Activated T-helper 17 cell treated with anti-CD3 and anti-CD28 coated beads, Interleukin-2, amount 50 U/mL, for 72 hours (primary cell): ENCODE results near the gene TCAF1. TPM values are rescaled to one million over a fixed set of nuclear protein-coding genes. Genes with fewer than 3 reads are reported as not detected.
"Not testable (repeated sequence)": the region's sequence is repeated elsewhere in the genome, so short reads cannot be mapped to it uniquely, and the experiment has no call there.

Experiments used
- ATAC-seq: fragments of 150-1000 bp; cut with Tn5 transposase; replicated peaks from 2 replicates; pipeline ENCODE4 v1.10.0; 2021; ENCODE audit warnings: mild to moderate bottlenecking, moderate library complexity
- H3K27ac Mint-ChIP-seq: one replicate; pipeline ENCODE4 v1.8.0; 2022; ENCODE audit warnings: mixed read lengths
- H3K27me3 Mint-ChIP-seq: one replicate; pipeline ENCODE4 v1.8.0; 2022; ENCODE audit warnings: mixed read lengths
- H3K36me3 Mint-ChIP-seq: one replicate; pipeline ENCODE4 v1.8.0; 2022; ENCODE audit warnings: low read depth, mild to moderate bottlenecking, mixed read lengths
- H3K4me1 Mint-ChIP-seq: one replicate; pipeline ENCODE4 v1.8.0; 2022; ENCODE audit warnings: mixed read lengths
- H3K4me3 Mint-ChIP-seq: one replicate; pipeline ENCODE4 v1.8.0; 2022; ENCODE audit warnings: mild to moderate bottlenecking, mixed read lengths
- H3K9me3 Mint-ChIP-seq: one replicate; pipeline ENCODE4 v1.8.0; 2022; ENCODE audit warnings: mixed read lengths
- total RNA-seq, 2 donors: library from RNA; stranded (reverse); gene quantifications; one replicate each; pipeline ENCODE4 v1.2.3, GENCODE V29; 2022

The TCAF1 gene
- total RNA-seq, 2 donors from 2014 or later, result 19.2 to 48.0 TPM

- H3K4me1 Mint-ChIP-seq, result no peaks in the 10 kb centered on the region
- peaks cover 20% of the 10 kb centered on the region for H3K36me3 Mint-ChIP-seq
- no peak overlapping the region for H3K4me3 Mint-ChIP-seq
- no peak for ATAC-seq
- peaks cover 3% of the 10 kb centered on the region for H3K9me3 Mint-ChIP-seq
- H3K27ac Mint-ChIP-seq, result no peak overlapping the region
- peaks cover 18% of the 10 kb centered on the region for H3K27me3 Mint-ChIP-seq
Observed at GRCh38 chr7:143890558-143890957, 11.4 kb downstream of the TCAF1 start.

GRCh38 chr7:143889068-143889467 is 12.9 kb downstream of the TCAF1 start:
- ATAC-seq, result no peak
- Mint-ChIP-seq H3K4me1 (no peaks in the 10 kb centered on the region), H3K27me3 (peaks cover 21% of the 10 kb centered on the region), H3K36me3 (peaks cover 20% of the 10 kb centered on the region), H3K9me3 (peaks cover 3% of the 10 kb centered on the region), H3K27ac (no peak overlapping the region), H3K4me3 (no peak overlapping the region)

DNA sequence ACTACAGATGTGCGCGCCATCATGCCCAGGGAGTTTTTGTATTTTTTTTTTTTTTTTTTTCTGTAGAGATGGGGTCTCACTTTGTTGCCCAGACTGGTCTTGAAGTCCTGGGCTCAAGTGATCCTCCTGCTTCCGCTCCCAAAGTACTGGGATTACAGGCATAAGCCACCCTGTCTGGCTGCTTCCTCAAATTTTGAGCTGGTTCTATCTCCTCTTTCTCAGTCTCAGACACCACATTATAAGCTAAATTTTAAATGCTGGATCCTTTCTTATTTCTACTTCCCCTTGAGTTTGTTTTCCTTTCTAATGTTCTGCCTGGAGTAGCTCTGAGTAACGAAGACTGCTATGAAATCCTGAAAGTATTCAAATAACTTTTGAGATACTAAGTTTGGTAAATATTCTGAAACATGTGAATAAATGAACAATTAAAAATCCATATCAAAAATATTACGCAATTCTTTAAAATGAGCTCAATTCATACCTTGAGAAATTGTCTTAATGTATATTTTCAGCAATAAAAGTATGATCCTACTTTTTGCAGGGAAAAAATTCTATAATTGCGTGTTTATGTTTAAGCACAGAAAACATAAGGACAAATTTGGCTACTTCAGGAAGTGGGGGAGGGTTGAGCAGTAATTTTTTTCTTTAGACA is 15.0 kb downstream of the TCAF1 start:
- Mint-ChIP-seq H3K27me3 (peaks cover 32% of the 10 kb centered on the region), H3K9me3 (peaks cover 3% of the 10 kb centered on the region), H3K27ac (no peak overlapping the region), H3K4me1 (peaks cover 8% of the 10 kb centered on the region), H3K4me3 (no peak overlapping the region), H3K36me3 (peaks cover 20% of the 10 kb centered on the region)
- ATAC-seq, result no peak

DNA sequence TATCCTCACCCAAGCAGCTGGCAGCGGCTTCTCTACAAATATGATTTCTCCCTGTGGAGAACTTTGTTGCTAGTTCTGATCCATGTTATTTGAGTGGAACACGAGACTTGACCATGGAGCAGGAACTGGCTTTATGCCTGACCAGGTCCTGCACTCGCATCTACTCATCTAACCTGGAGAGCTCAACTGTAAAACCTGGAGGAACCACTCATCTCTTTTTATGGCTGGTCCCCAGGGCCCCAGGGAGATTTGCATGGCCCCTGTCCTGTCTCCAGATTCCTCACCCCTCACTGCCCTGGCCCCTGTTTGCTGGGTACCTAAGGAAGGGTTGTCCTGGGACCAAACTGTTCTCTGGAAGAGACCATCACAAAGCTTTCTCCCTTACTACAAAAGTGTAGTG is 16.0 kb downstream of the TCAF1 start:
- peaks cover 20% of the 10 kb centered on the region for H3K36me3 Mint-ChIP-seq
- peaks cover 3% of the 10 kb centered on the region for H3K9me3 Mint-ChIP-seq
- no peak for ATAC-seq
- no peak overlapping the region for H3K27ac Mint-ChIP-seq
- H3K27me3 Mint-ChIP-seq, result peaks cover 32% of the 10 kb centered on the region
- no peak overlapping the region for H3K4me3 Mint-ChIP-seq
- peaks cover 8% of the 10 kb centered on the region for H3K4me1 Mint-ChIP-seq

DNA sequence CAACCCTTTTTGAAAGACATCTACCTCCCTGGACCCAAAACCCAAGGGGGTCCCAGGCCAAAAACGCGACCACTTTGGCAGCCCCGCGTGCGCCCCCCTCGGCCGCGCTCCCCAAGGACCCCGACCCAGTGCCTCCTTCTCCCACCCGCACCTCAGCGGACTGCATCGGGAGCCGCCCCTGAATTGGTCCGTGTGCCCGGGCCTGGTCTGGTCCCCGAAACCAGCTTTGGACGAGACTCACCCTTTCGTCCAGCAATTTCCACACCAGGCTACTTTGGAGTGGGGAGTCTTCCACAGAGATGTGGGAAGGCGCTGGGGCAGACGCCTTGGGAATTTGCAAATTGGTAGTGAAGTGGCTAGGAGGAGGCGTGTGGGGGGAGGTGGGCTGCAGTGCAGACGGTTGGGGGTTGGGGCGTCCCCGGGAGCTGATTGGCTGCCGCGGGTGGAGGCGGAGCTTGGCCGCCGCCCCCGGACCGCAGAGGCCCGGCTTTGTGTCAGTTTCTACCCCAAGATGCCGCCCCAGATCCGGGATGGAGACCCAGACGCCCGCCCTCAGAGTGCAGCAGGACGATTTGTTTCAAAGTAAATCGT is 16.9 kb downstream of the TCAF1 start:
- ATAC-seq, result no peak
- peaks cover 8% of the 10 kb centered on the region for H3K4me1 Mint-ChIP-seq
- no peak overlapping the region for H3K27ac Mint-ChIP-seq
- peaks cover 20% of the 10 kb centered on the region for H3K36me3 Mint-ChIP-seq
- peaks cover 32% of the 10 kb centered on the region for H3K27me3 Mint-ChIP-seq
- H3K9me3 Mint-ChIP-seq, result peaks cover 3% of the 10 kb centered on the region
- H3K4me3 Mint-ChIP-seq, result no peak overlapping the region

DNA sequence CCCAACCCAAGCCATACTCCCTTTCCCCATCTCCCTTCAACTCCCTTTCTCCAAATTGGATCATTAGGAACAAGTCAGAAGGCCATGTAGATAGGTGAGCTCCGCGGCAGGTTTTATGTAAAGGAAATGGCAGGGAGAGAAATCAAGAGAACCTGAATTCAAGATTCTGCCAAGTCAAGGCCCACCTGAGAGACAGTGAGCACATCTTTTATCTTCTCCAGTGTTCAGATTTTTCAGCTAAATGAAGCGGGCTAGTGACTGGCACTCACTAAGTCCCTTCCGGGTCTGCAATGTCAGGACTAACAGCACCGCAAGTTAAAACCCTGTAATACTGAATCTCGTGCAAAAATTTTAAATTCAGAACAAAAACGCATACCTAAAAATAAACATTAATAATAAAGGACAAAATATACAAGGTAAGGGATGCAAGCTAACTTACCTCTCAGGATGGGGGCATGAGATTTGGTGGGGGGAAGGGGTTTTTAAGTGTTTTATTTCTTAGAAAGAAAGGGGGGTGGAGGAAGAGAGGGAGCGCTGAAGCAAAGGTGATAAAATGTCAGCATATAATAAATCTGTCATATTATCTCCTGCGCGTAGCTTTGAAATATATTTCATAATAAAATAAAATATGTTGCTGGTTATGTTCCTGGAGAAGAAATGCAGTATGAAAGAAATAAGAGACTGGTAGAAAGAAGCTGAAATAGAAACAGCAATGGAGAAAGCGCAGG is 17.6 kb downstream of the TCAF1 start:
- no peak for ATAC-seq
- peaks cover 16% of the 10 kb centered on the region for H3K36me3 Mint-ChIP-seq
- peak overlapping the region; percentile 26 for H3K4me3 Mint-ChIP-seq
- H3K27ac Mint-ChIP-seq, result no peak overlapping the region
- peaks cover 32% of the 10 kb centered on the region for H3K27me3 Mint-ChIP-seq
- H3K4me1 Mint-ChIP-seq, result peaks cover 8% of the 10 kb centered on the region
- H3K9me3 Mint-ChIP-seq, result peaks cover 3% of the 10 kb centered on the region

DNA sequence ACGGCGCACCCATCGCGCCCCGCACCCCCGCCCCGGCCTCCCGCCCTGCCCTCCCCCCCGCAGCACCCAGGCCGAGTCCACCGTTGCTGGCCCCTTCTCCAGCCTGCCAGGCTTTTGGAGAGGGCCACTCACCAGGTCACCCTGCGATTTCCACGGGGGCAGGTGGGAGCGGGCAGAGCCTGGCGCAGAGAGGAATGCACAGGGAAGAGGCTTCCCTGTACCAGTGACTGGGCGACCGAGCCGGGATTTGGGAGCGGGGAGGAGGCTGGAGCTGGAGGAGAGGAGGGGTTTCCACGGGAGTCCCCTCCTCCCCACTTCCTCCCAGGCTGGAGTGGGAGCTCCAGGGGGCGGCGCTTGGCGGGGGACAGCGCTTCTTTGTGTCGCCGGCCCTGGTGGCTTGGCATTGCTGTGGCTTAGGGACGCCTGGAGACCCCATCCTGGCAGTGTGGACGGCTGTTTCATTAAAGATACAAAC is 19.3 kb downstream of the TCAF1 start:
- H3K9me3 Mint-ChIP-seq, result no peaks in the 10 kb centered on the region
- no peaks in the 10 kb centered on the region for H3K36me3 Mint-ChIP-seq
- H3K4me1 Mint-ChIP-seq, result peaks cover 8% of the 10 kb centered on the region
- H3K27ac Mint-ChIP-seq, result no peak overlapping the region
- H3K4me3 Mint-ChIP-seq, result peak overlapping the region; percentile 26
- ATAC-seq, result no peak
- peaks cover 21% of the 10 kb centered on the region for H3K27me3 Mint-ChIP-seq

DNA sequence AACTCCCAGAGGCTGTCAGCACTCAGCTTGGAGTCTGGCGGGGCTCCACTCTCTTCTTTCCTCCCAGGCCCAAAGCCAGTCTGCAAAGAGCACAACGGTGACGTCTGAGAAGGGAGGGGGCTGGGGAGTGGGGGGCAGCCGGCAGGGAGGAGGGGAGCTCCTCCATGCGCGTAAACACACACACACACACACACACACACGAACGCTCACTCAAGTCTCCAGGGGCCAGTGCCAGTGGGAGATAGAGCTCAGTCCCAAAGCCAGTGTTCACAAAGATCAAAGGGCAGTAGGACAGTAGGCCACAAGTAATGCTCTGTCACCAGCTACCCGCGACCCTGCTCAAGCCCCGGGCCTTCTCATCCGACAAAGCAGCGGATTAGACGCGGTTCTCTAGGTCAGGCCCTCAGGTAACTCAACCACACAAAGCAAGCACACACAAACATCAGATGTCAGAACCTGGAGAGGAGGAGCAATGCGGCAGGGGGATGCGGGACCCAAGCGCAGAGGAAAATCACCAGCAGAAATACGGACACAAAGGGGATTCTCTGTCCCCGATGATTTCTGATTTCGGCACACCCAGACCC is 19.9 kb downstream of the TCAF1 start:
- H3K27me3 Mint-ChIP-seq, result peaks cover 18% of the 10 kb centered on the region
- ATAC-seq, result no peak
- H3K9me3 Mint-ChIP-seq, result no peaks in the 10 kb centered on the region
- no peaks in the 10 kb centered on the region for H3K36me3 Mint-ChIP-seq
- no peak overlapping the region for H3K27ac Mint-ChIP-seq
- no peak overlapping the region for H3K4me3 Mint-ChIP-seq
- peaks cover 8% of the 10 kb centered on the region for H3K4me1 Mint-ChIP-seq

DNA sequence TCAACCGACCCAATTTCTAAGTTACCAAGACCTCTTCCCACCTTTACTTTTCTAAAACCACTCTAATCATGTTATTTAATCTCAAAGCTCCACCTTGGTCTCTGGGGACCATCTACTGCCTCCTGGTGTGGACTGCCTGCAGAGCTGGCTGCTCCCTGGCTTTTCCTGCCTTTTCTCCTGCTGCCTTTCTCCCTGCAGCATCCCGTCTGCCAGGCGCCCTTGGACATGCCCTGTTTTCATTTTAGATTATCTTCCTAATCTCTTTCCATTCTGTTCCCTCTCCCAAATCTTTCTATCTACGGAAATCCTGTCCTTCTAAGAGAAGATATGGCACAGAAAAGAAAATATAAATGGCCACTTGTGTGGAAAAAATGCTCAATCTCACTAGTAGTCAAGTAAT is 23.1 kb downstream of the TCAF1 start:
- no peak overlapping the region for H3K4me3 Mint-ChIP-seq
- no peak overlapping the region for H3K27ac Mint-ChIP-seq
- peaks cover 7% of the 10 kb centered on the region for H3K4me1 Mint-ChIP-seq
- no peaks in the 10 kb centered on the region for H3K9me3 Mint-ChIP-seq
- ATAC-seq, result no peak
- H3K27me3 Mint-ChIP-seq, result peaks cover 9% of the 10 kb centered on the region
- H3K36me3 Mint-ChIP-seq, result no peaks in the 10 kb centered on the region

DNA sequence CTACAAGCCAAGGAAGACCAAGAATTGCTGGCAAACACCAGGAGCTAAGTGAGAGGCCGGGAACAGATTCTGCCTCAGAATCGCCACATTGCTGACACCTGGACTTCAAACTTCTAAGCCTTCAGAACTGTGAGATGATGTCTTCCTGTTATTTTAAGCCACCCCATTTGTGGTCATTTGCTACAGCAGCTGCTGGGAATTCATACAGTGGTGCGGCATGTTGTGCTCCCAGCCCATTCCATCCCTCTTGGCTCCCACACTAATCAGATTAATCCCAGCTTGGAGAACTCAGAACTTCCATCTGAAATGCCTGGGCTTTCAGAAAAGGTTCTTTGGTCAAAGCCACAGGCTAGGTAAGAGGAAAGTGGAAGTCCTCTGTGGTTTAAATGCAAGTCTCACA is 24.9 kb downstream of the TCAF1 start:
- Mint-ChIP-seq H3K27ac (no peak overlapping the region), H3K9me3 (no peaks in the 10 kb centered on the region), H3K4me1 (peaks cover 1% of the 10 kb centered on the region), H3K4me3 (no peak overlapping the region), H3K36me3 (no peaks in the 10 kb centered on the region), H3K27me3 (peaks cover under 1% of the 10 kb centered on the region)
- no peak for ATAC-seq

GRCh38 chr7:143876218-143876617 is 25.8 kb downstream of the TCAF1 start:
- Mint-ChIP-seq H3K4me3 (no peak overlapping the region), H3K27me3 (no peaks in the 10 kb centered on the region), H3K9me3 (no peaks in the 10 kb centered on the region), H3K36me3 (no peaks in the 10 kb centered on the region), H3K27ac (no peak overlapping the region), H3K4me1 (no peaks in the 10 kb centered on the region)
- ATAC-seq, result no peak

GRCh38 chr7:143873242-143873641 is 28.7 kb downstream of the TCAF1 start:
- H3K36me3 Mint-ChIP-seq, H3K27me3 Mint-ChIP-seq, H3K27ac Mint-ChIP-seq, H3K4me1 Mint-ChIP-seq, H3K4me3 Mint-ChIP-seq, H3K9me3 Mint-ChIP-seq: not testable (repeated sequence)
- peak; percentile 86 for ATAC-seq

- H3K4me1 Mint-ChIP-seq, H3K4me3 Mint-ChIP-seq, H3K27me3 Mint-ChIP-seq, H3K36me3 Mint-ChIP-seq, H3K9me3 Mint-ChIP-seq, H3K27ac Mint-ChIP-seq: not testable (repeated sequence)
- peak; percentile 59 for ATAC-seq
Observed at GRCh38 chr7:143871534-143871933, 30.4 kb downstream of the TCAF1 start.

DNA sequence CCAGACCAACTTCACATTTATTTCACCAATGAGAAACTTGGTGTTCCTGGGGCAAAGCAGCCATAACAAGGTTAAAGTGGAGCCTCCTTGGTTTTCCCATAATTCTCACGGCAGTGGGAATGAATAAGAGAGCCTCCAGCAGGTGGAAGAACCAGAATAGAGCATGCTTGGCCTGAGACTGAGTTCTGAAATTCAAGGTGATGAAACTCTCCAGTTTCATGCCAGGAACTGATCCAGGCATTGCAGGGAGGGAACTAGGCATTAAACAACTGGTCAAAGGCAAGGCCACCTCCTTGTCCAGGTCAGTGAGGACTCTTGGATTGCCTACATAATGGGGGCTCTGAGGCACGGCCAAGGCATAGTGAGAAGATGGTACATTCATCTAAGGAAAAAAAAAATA is 44.0 kb downstream of the TCAF1 start:
- H3K27ac Mint-ChIP-seq, H3K36me3 Mint-ChIP-seq, H3K9me3 Mint-ChIP-seq, H3K4me3 Mint-ChIP-seq, H3K4me1 Mint-ChIP-seq, H3K27me3 Mint-ChIP-seq, ATAC-seq: not testable (repeated sequence)

GRCh38 chr7:143855443-143855842 is 46.5 kb downstream of the TCAF1 start:
- not testable (repeated sequence) for H3K27me3 Mint-ChIP-seq, H3K9me3 Mint-ChIP-seq, H3K36me3 Mint-ChIP-seq, H3K27ac Mint-ChIP-seq, ATAC-seq, H3K4me3 Mint-ChIP-seq, H3K4me1 Mint-ChIP-seq
